Dedifferentiated amniotic fluid mesenchymal stem cell (primary cell): ENCODE data around the gene ZNF454.

ENCODE experiments used
- DNase-seq: peaks from one replicate; pipeline ENCODE4 v3.0.0-alpha.2; 2016; ENCODE audit errors: extremely low spot score

ZNF454 gene

DNA sequence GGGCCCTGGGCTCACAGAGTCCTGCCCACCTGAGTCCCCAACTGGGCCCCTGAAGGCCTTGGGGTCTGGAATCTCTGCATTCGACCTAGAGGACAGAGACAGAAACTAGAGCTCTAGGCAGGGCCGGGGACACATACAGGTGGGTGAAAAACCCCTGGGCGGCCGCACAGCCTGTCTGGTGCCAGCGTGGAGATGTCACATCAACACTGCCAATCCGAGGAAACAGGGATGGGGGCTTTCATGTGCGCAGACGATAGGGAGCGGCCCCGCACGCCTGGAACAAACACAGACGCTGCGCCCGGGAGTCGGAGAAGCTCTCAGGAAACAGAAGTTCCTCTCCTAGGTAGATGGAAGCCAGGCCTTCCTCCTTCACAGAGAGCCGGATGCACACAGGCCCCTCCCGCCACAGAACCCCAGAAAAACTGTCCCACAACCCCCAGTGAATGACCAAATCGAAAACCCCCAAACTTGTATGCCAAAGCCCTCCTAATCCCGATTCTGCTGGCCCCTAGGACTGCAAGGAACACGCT is 52.3 kb downstream of the ZNF454 start:
- DNase-seq: no peak

DNA sequence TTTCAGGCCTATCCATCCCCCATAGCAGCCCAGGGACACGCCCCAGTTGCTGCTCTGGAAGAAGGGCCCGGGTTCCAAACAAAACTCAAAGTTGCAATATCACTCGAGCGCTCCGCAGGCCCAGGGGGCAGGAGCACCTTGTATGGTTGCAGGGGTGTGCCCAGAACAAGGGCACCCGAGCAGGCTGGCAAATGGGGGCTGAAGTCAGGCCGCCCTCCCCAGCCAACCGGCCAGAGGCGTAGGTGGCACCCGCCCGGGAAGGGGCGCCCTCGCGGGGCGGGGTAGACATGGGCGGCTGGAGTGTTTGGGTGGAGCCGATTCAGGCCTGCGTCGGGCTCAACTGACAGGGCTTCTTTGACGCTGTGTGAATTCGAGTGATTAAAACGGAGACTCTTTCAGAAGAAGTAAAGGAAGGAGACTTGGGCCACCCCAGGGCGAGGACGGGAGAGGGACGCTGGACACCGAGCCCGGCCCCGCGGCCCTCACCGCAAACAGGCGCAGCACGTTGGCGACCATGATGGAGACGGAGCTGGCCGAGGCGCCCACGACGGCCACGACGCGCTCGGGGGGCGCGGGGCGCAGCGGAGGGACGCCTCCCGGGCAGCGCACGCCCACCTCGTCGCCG is 53.1 kb downstream of the ZNF454 start:
- no peak for DNase-seq

DNA sequence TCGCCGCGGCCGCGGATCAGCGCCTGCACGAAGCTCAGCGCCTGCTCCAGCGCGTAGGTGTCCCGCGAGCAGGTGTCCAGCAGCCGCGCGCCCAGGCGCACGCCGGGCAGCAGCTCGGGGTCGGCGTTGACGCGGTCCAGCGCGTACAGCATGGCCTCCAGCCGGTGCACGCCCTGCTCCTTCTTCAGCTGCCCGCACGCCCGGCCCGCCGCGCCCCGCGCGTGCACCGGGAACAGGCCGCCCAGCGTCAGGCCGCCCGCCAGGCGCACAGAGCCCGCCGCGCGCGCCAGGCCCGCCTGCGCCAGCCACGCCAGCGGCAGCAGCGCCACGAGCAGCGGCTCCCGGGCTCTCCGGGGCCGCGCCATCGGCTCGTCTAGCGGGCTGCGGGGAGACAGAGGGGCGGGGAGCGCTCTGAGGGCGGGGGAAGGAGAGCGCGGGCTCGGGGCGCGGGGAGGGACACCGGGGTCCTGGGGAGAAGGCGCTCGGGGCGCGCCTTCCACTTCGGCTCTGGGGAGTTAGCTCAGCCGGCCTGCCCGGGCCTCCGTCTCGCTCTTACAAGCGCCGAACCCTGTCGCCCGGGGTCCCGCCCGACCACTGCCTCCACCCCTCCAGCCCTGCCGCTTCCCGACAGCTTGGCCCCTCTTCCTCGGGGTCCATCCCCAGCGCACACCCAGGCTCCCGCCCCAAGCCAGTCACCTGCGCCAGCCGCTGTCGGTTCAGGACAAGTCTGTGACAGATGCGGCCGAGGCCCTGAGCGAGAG is 53.8 kb downstream of the ZNF454 start, which contains the start of gene GRM6:
GRM6 (minus strand) TSS at position 741 of the 761 bp plus-strand sequence; CDS start at position 365, 376 bp downstream.
- no peak for DNase-seq

DNA sequence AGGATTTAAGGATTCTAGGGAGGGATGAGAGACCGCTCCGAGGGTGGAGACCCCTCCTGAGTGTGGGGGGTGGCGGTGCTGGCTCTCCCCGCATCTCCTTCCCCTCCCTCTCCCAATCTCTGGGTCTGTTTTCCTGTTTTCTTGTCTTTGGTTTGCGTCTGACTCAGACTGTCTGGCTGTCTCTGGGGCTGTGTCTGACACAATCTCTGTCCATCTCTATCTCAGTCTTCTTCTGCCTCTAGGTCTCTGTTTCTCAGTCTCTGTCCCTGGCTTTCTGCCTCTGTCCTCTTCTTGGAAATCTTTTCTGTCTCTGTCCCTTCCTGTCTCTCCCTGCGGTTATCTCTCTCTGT is 54.3 kb downstream of the ZNF454 start:
- no peak for DNase-seq

DNA sequence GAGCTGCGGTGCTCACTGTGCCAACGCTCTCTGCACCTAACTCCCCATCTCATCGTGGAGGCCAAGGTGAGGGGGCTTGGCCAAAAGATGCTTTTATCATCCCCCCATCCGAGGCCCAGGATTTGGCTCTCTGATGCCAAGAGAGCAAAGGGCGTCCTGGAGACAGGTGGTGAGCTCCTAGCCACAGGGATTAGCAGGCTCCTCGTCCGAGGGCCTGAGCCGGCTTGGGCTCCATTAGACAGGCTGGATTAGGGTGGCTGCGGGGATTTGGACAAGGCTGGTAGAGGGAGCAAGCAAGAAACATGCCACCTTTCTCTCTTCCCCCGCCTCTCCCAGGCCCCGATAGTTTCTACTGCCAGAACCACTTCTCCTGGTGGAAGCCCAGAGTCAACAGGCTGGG is 55.2 kb downstream of the ZNF454 start:
- DNase-seq: no peak

DNA sequence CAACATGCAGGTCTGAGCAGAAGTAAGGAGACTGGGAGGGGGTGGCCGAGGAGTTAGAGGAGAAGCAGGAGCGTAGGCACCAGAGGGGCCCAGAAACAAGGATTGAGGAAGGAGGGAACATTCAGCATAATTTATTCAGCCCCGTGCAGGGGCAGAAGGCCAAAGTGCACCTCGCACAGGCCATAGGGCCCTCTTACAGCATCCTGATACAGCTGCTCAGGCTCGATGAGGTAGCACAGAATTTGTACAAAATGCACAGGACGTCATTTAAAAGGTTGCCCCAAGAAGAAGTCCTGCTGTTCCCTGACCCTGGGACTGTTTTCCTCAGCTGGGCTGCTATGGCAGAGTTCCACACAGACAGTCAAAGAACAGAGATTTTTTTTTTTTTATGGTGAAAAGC is 56.2 kb downstream of the ZNF454 start:
- DNase-seq: no peak

DNA sequence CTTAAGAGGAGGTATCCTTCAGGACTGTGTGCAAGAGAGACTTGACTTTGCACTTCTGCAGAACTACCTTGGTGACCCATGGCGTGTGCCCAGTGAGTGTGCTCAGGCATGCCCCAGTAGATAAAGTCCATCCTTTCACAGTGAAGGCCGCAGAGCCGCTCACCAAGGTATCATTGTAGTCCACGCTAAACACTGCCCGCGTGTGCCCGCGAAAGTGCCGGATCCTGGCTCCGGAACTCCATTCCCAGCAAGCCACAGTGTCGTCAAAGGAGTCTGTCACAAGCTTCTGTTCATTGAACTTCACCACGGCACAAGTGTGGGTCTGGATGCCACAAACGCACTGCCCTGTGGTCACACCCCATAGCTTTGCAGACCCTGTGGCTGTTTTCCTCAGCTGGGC is 57.4 kb downstream of the ZNF454 start:
- no peak for DNase-seq

DNA sequence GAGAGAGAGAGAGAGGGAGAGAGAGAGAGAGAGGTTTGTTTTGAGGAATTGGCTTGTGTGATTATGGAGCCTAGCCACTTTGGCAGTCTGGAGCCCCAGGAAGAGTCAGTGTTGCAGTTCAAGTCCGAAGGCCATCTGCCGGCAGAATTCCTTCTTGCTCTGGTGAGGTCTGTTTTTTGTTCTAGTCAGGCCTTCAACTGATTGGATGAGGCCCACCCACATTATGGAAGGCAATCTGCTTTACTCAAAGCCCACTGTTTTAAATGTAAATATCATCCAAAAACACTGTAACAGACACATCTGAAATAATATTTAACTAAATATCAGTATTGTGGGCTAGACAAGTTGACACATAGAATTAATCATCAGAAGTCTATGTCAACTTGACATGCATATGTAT is 65.6 kb downstream of the ZNF454 start:
- DNase-seq: no peak

DNA sequence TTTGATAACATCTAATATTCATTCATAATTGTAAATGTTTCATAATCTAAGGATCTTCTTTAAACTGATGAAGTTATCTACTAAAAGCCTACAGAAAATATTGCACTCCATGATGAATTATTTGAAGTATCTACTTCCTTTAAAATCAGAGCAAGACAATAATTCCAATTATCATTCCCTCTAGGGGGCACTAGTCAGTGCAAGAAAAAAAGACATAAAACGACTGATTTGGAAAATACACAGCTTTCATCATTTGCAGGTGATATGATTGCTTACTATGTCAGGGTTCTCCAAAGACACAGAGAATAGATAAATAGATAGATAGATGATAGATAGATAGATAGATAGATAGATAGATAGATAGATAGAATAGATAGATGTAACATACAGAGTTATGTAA is 67.7 kb downstream of the ZNF454 start:
- no peak for DNase-seq
